Cardiac muscle cell (in vitro differentiated cells and primary cell): ENCODE measurements around the gene KCNQ1. TPM values are rescaled to one million over a fixed set of nuclear protein-coding genes. Genes with fewer than 3 reads are reported as not detected.

Experiments used
- DNase-seq, 2 donors: peaks; one replicate each; pipeline versions ENCODE4 v3.0.0 to v3.0.0-alpha.2; 2010 to 2017; ENCODE audit warnings: low read depth in 1 of 2, low spot score in 1 of 2
- H3K27ac ChIP-seq: fragments of 200-600 bp; sonication (generic); 2 replicates; pipeline ENCODE4 v1.5.1; 2016
- H3K27me3 ChIP-seq: fragments of 200-600 bp; sonication (generic); 2 replicates; pipeline ENCODE4 v1.6.0; 2016; ENCODE audit warnings: control low read depth
- H3K36me3 ChIP-seq: fragments of 200-600 bp; sonication (generic); 2 replicates; pipeline ENCODE4 v1.5.1; 2016; ENCODE audit warnings: control low read depth
- H3K4me1 ChIP-seq: fragments of 200-600 bp; sonication (generic); 2 replicates; pipeline ENCODE4 v1.8.1; 2017; ENCODE audit warnings: low read depth, mild to moderate bottlenecking, mixed run types
- H3K4me3 ChIP-seq: fragments of 200-600 bp; sonication (generic); 2 replicates; pipeline ENCODE4 v1.5.1; 2016; ENCODE audit warnings: mild to moderate bottlenecking
- H3K9me3 ChIP-seq: fragments of 200-600 bp; sonication (generic); 2 replicates; pipeline ENCODE4 v1.5.1; 2017; ENCODE audit warnings: low read depth, mild to moderate bottlenecking, control low read depth
- CTCF ChIP-seq: IDR thresholded peaks from 2 replicates; pipeline ENCODE4 v1.5.1; 2012; ENCODE audit warnings: low read depth, mild to moderate bottlenecking, low read length
- polyA plus RNA-seq: library from polyadenylated mRNA; unstranded; fragments of >200 nt; fragmentation: Nextera tagmentation; extraction: Ambion mirVana; gene quantifications from 2 replicates; pipeline ENCODE4 v1.2.1, GENCODE V29; 2016
- total RNA-seq: library from RNA; depleted of rRNA; stranded (reverse); fragments of >200 nt; gene quantifications from 2 replicates; pipeline ENCODE4 v1.2.3, GENCODE V29; 2016

The KCNQ1 gene
- total and polyA plus RNA-seq, 2 experiments from 2014 or later: 13.9 to 18.6 TPM

GRCh38 chr11:2828585-2829330 lies 383.9 kb downstream of the KCNQ1 start:
- H3K4me3 ChIP-seq: no peak overlapping the region
- H3K36me3 ChIP-seq: no peaks in the 10 kb centered on the region
- H3K27me3 ChIP-seq: no peaks in the 10 kb centered on the region
- DNase-seq: no peak
- no peaks in the 10 kb centered on the region for H3K4me1 ChIP-seq
- H3K27ac ChIP-seq: no peak overlapping the region
- H3K9me3 ChIP-seq: no peaks in the 10 kb centered on the region
- TF ChIP-seq CTCF: no peak

- H3K4me1 ChIP-seq: peaks cover 6% of the 10 kb centered on the region
- H3K4me3 ChIP-seq: no peak overlapping the region
- no peak overlapping the region for H3K27ac ChIP-seq
- no peaks in the 10 kb centered on the region for H3K36me3 ChIP-seq
- no peaks in the 10 kb centered on the region for H3K27me3 ChIP-seq
- no peaks in the 10 kb centered on the region for H3K9me3 ChIP-seq
- DNase-seq: no peak
- TF ChIP-seq CTCF: no peak
These were observed 385.4 kb downstream of the KCNQ1 start for GRCh38 chr11:2830030-2830812.

- no peak for TF ChIP-seq CTCF
- Histone ChIP-seq H3K27ac (no peak overlapping the region), H3K9me3 (no peaks in the 10 kb centered on the region), H3K4me1 (peaks cover 6% of the 10 kb centered on the region), H3K4me3 (no peak overlapping the region), H3K36me3 (no peaks in the 10 kb centered on the region), H3K27me3 (no peaks in the 10 kb centered on the region)
- no peak for DNase-seq
These were observed 386.1 kb downstream of the KCNQ1 start for GRCh38 chr11:2830886-2831285.

GRCh38 chr11:2831781-2832532 lies 387.1 kb downstream of the KCNQ1 start:
- Histone ChIP-seq H3K4me3 (no peak overlapping the region), H3K4me1 (peaks cover 14% of the 10 kb centered on the region), H3K27me3 (no peaks in the 10 kb centered on the region), H3K36me3 (no peaks in the 10 kb centered on the region), H3K9me3 (no peaks in the 10 kb centered on the region), H3K27ac (no peak overlapping the region)
- DNase-seq: no peak
- TF ChIP-seq CTCF: no peak

- Histone ChIP-seq H3K4me1 (peaks cover 19% of the 10 kb centered on the region), H3K27ac (no peak overlapping the region), H3K9me3 (no peaks in the 10 kb centered on the region), H3K4me3 (no peak overlapping the region), H3K27me3 (no peaks in the 10 kb centered on the region), H3K36me3 (no peaks in the 10 kb centered on the region)
- TF ChIP-seq CTCF: no peak
- no peak for DNase-seq
These were observed 387.8 kb downstream of the KCNQ1 start for GRCh38 chr11:2832533-2833020.
